H1 (cell line): Measurements from ENCODE around the gene GARNL3. TPM values are rescaled to one million over a fixed set of nuclear protein-coding genes. Genes with fewer than 3 reads are reported as not detected.

Experiments
- CTCF ChIA-PET: fragments of 300-600 bp; sonication (Branson Sonifier 250); formaldehyde crosslinking; loops from one replicate; lab custom pipeline; 2021; ENCODE audit not compliant: partially characterized antibody; lab: Charles Lee
- POLR2A ChIA-PET: fragments of 300-600 bp; sonication (Branson Sonifier 250); formaldehyde crosslinking; loops from one replicate; lab custom pipeline; 2021; ENCODE audit warnings: inconsistent platforms; ENCODE audit not compliant: partially characterized antibody; lab: Charles Lee
- DNase-seq, 2 experiments: peaks; one replicate each; pipeline versions ENCODE4 v3.0.0 to v3.0.0-alpha.2; 2010 to 2022; ENCODE audit warnings: low spot score in 2 of 2, low read depth in 1 of 2, mixed read lengths in 1 of 2
- FAIRE-seq: peaks from 2 replicates; lab custom pipeline; 2011; peaks lifted over from hg19 to GRCh38; lab: Jason Lieb, UNC
- H2AFZ ChIP-seq: 2 replicates; pipeline ENCODE4 v1.8.1; 2012; ENCODE audit warnings: low read length, inconsistent platforms
- H2AK5ac ChIP-seq: 2 replicates; pipeline ENCODE4 v1.6.1; 2013; ENCODE audit warnings: low read depth, low read length
- H2BK120ac ChIP-seq: replicated peaks from 2 replicates; pipeline ENCODE3; 2013; ENCODE audit warnings: low read depth, low read length, inconsistent platforms
- H2BK12ac ChIP-seq: 2 replicates; pipeline ENCODE4 v1.6.1; 2013; ENCODE audit warnings: low read depth, low read length
- H2BK15ac ChIP-seq: 2 replicates; pipeline ENCODE4 v1.6.1; 2013; ENCODE audit warnings: low read length
- H2BK20ac ChIP-seq: 2 replicates; pipeline ENCODE4 v1.6.1; 2013; ENCODE audit warnings: low read length
- H2BK5ac ChIP-seq: 2 replicates; pipeline ENCODE4 v1.6.1; 2013; ENCODE audit warnings: low read depth, low read length
- H3K14ac ChIP-seq: 2 replicates; pipeline ENCODE4 v1.6.1; 2013; ENCODE audit warnings: inconsistent platforms; ENCODE audit not compliant: insufficient read length
- H3K18ac ChIP-seq: 2 replicates; pipeline ENCODE4 v1.6.1; 2013; ENCODE audit warnings: low read length; ENCODE audit errors: extremely low read depth
- H3K23ac ChIP-seq: 2 replicates; pipeline ENCODE4 v1.6.1; 2013; ENCODE audit warnings: inconsistent platforms; ENCODE audit not compliant: insufficient read length
- H3K23me2 ChIP-seq: 2 replicates; pipeline ENCODE4 v1.6.1; 2013; ENCODE audit warnings: low read depth, low read length
- H3K27ac ChIP-seq: 2 replicates; pipeline ENCODE4 v1.6.1; 2011; ENCODE audit warnings: low read depth, low read length, inconsistent platforms
- H3K27me3 ChIP-seq, 4 experiments: replicated peaks in 1 of 4; 1 replicate in 1 of 4; 2 replicates in 3 of 4; pipeline versions ENCODE4 v1.6.1 to v1.8.1; 2011 to 2013; ENCODE audit warnings: low read length in 3 of 4, mild to moderate bottlenecking in 3 of 4, inconsistent platforms in 2 of 4, mixed read lengths in 2 of 4, moderate library complexity in 1 of 4; ENCODE audit not compliant: control insufficient read depth in 3 of 4, insufficient read depth in 3 of 4; ENCODE audit errors: extremely low read depth in 1 of 4
- H3K36me3 ChIP-seq, 4 experiments: 2 replicates each; pipeline versions ENCODE4 v1.6.1 to v1.8.1; 2011 to 2013; ENCODE audit warnings: mild to moderate bottlenecking in 4 of 4, low read length in 3 of 4, moderate library complexity in 2 of 4, control low read depth in 1 of 4, inconsistent platforms in 1 of 4; ENCODE audit not compliant: insufficient read depth in 4 of 4, control insufficient read depth in 2 of 4
- H3K4ac ChIP-seq: replicated peaks from 2 replicates; pipeline ENCODE3; 2013; ENCODE audit warnings: low read length, low read depth, mixed read lengths, inconsistent platforms; ENCODE audit not compliant: insufficient read length
- H3K4me1 ChIP-seq, 4 experiments: replicated peaks in 1 of 4; 1 replicate in 1 of 4; 2 replicates in 3 of 4; pipeline versions ENCODE4 v1.6.1 to v1.8.1; 2011 to 2013; ENCODE audit warnings: low read length in 3 of 4, inconsistent platforms in 2 of 4, mixed read lengths in 1 of 4; ENCODE audit not compliant: insufficient read depth in 4 of 4, control insufficient read depth in 3 of 4
- H3K4me2 ChIP-seq, 2 experiments: 2 replicates each; pipeline versions ENCODE4 v1.6.1 to v1.8.1; 2011 to 2013; ENCODE audit warnings: low read depth in 2 of 2, low read length in 2 of 2, control low read depth in 1 of 2, inconsistent platforms in 1 of 2, mild to moderate bottlenecking in 1 of 2; ENCODE audit not compliant: insufficient read depth in 1 of 2
- H3K4me3 ChIP-seq, 4 experiments: fragments of 200-600, 300-600 bp in 1 of 4; sonication (generic), shearing (Covaris generic), sonication (Bioruptor Twin) in 1 of 4; 2 replicates each; pipeline versions ENCODE4 v1.5.1 to v1.8.1; 2011 to 2016; ENCODE audit warnings: low read length in 4 of 4, low read depth in 3 of 4, control low read depth in 2 of 4, inconsistent platforms in 2 of 4, mild to moderate bottlenecking in 2 of 4, mixed read lengths in 1 of 4, moderate library complexity in 1 of 4; ENCODE audit not compliant: insufficient read depth in 2 of 4; ENCODE audit errors: extremely low read depth in 1 of 4
- H3K56ac ChIP-seq: replicated peaks from 2 replicates; pipeline ENCODE3; 2013; ENCODE audit warnings: low read depth, mild to moderate bottlenecking, mixed read lengths, low read length, inconsistent platforms; ENCODE audit not compliant: insufficient read length
- H3K79me1 ChIP-seq: 2 replicates; pipeline ENCODE4 v1.6.1; 2013; ENCODE audit warnings: low read depth, low read length, control low read depth
- H3K79me2 ChIP-seq, 2 experiments: 2 replicates each; pipeline versions ENCODE4 v1.6.1 to v1.8.1; 2012 to 2013; ENCODE audit warnings: low read length in 2 of 2, mild to moderate bottlenecking in 2 of 2, inconsistent platforms in 1 of 2; ENCODE audit not compliant: insufficient read depth in 2 of 2, control insufficient read depth in 1 of 2
- H3K9ac ChIP-seq, 4 experiments: replicated peaks in 1 of 4; 1 replicate in 1 of 4; 2 replicates in 3 of 4; pipeline versions ENCODE4 v1.6.1 to v1.8.1; 2011 to 2013; ENCODE audit warnings: low read depth in 3 of 4, low read length in 3 of 4, control low read depth in 2 of 4, mild to moderate bottlenecking in 2 of 4, moderate library complexity in 2 of 4, inconsistent platforms in 1 of 4; ENCODE audit errors: extremely low read depth in 1 of 4
- H3K9me3 ChIP-seq, 2 experiments: 2 replicates each; pipeline versions ENCODE4 v1.6.1 to v1.8.1; 2012 to 2013; ENCODE audit warnings: mild to moderate bottlenecking in 2 of 2, moderate library complexity in 2 of 2, control low read depth in 1 of 2, inconsistent platforms in 1 of 2, low read depth in 1 of 2, low read length in 1 of 2, mixed read lengths in 1 of 2; ENCODE audit not compliant: insufficient read depth in 2 of 2
- H4K20me1 ChIP-seq, 2 experiments: replicated peaks in 1 of 2; 2 replicates each; pipeline versions ENCODE3 to v1.8.1; 2011 to 2013; ENCODE audit warnings: inconsistent platforms in 2 of 2, low read length in 2 of 2, mild to moderate bottlenecking in 1 of 2; ENCODE audit not compliant: insufficient read depth in 2 of 2, control insufficient read depth in 1 of 2
- H4K5ac ChIP-seq: 2 replicates; pipeline ENCODE4 v1.6.1; 2013; ENCODE audit warnings: low read length, low read depth, mixed read lengths, inconsistent platforms; ENCODE audit not compliant: insufficient read length
- H4K8ac ChIP-seq: 2 replicates; pipeline ENCODE4 v1.8.0; 2013; ENCODE audit warnings: mild to moderate bottlenecking, moderate library complexity, low read length, inconsistent platforms; ENCODE audit not compliant: insufficient read depth; ENCODE audit errors: extremely low read depth
- H4K91ac ChIP-seq: replicated peaks from 2 replicates; pipeline ENCODE3; 2013; ENCODE audit warnings: low read length, mixed read lengths, inconsistent platforms; ENCODE audit not compliant: insufficient read length
- ASH2L ChIP-seq: fragments of 200-600, 300-600 bp; sonication (generic); IDR thresholded peaks from one replicate; pipeline ENCODE4 v1.7.1; 2017; ENCODE audit warnings: low read length
- CTBP2 ChIP-seq: IDR thresholded peaks from 2 replicates; pipeline ENCODE4 v1.7.0; 2011; ENCODE audit warnings: borderline replicate concordance, mild to moderate bottlenecking, moderate library complexity, mixed read lengths, low read length; ENCODE audit not compliant: insufficient read depth, insufficient read length
- CTCF ChIP-seq, 3 experiments: IDR thresholded peaks; 1 replicate in 2 of 3; 2 replicates in 1 of 3; pipeline versions ENCODE4 v1.5.1 to v1.6.1; 2011; ENCODE audit warnings: low read length in 3 of 3, mild to moderate bottlenecking in 3 of 3, inconsistent platforms in 2 of 3, low read depth in 1 of 3, moderate library complexity in 1 of 3; ENCODE audit not compliant: insufficient read depth in 1 of 3; ENCODE audit errors: control extremely low read depth in 1 of 3
- GTF2F1 ChIP-seq: IDR thresholded peaks from 2 replicates; pipeline ENCODE4 v1.6.1; 2012; ENCODE audit warnings: low read depth, low read length, improper control_type of control experiment, borderline replicate concordance
- WGBS, 2 experiments: shearing (Covaris generic) in 1 of 2; methylation state at CpG; one replicate each; pipeline versions ENCODE4 v1.1.6 to v1.1.7; 2013 to 2015; ENCODE audit warnings: low lambda C conversion rate in 2 of 2, mixed read lengths in 2 of 2, inconsistent platforms in 1 of 2, low coverage in 1 of 2, missing lambda C conversion rate in 1 of 2; ENCODE audit not compliant: insufficient replicate concordance in 2 of 2, insufficient coverage in 1 of 2, insufficient read length in 1 of 2; ENCODE audit errors: extremely low coverage in 1 of 2, missing lambda C conversion rate in 1 of 2; 5-methylcytosine and 5-hydroxymethylcytosine counted together
- polyA plus RNA-seq, 7 experiments: library from polyadenylated mRNA; depleted of rRNA in 3 of 7; stranded (reverse) in 5 of 7; unstranded in 2 of 7; fragments of >200 nt in 5 of 7; fragments of 200-250 nt in 2 of 7; gene quantifications; 1 replicate in 5 of 7; 2 replicates in 1 of 7; 4 replicates in 1 of 7; pipeline versions ENCODE4 v1.2.1 to v1.2.3, GENCODE V29; 2011 to 2013; ENCODE audit warnings: missing spikeins in 2 of 7, mixed read lengths in 2 of 7
- total RNA-seq: library from RNA; stranded (reverse); fragmentation: NEBNext Ultra II Directional; extraction: Animal tissue kit (Norgen Biotek cat#: 25700); gene quantifications from 2 replicates; pipeline ENCODE4 v1.2.1, GENCODE V29; 2021

The GARNL3 gene
- total and polyA plus RNA-seq, 2 of the 8 experiments (the other 6 are each of a cell fraction or from before 2014, with no cell fraction given): 6.5 to 18.3 TPM

- TF ChIP-seq ASH2L: no peak
- TF ChIP-seq CTBP2: no peak
- no peak for TF ChIP-seq CTCF (IDR thresholded peaks at IDR 0.05; ENCODE audit: control extremely low read depth in 1 of 3, insufficient read depth in 1 of 3, low read depth in 1 of 3, low read length in 3 of 3)
- no peak for TF ChIP-seq GTF2F1
- TF ChIP-seq, all 59 proteins: peak for 0
- no peak overlapping the region for H2BK20ac ChIP-seq
- no peak overlapping the region for H2BK15ac ChIP-seq
- H3K36me3 ChIP-seq: no peaks in the 10 kb centered on the region; a peak in 1 of 8 replicates
- H3K18ac ChIP-seq: no peak overlapping the region
- no peak overlapping the region for H3K56ac ChIP-seq
- no peak overlapping the region for H3K9ac ChIP-seq
- no peak overlapping the region for H2BK5ac ChIP-seq
- no peak for FAIRE-seq
- H3K4ac ChIP-seq: no peak overlapping the region
- no peak overlapping the region for H2AFZ ChIP-seq
- H4K5ac ChIP-seq: no peak overlapping the region
- no peak overlapping the region for H3K23ac ChIP-seq
- WGBS, 2 experiments: 90% methylated on average over 1 of the region's 1 CpG; no CpG with 5 or more reads in 1 of the 2 experiments
- no peaks in the 10 kb centered on the region for H3K9me3 ChIP-seq
- no peaks in the 10 kb centered on the region for H3K27me3 ChIP-seq
- H3K4me1 ChIP-seq: peaks cover 0 to 4% (median 0%) of the 10 kb centered on the region in 4 experiments; a peak in 1 of 7 replicates
- no peak overlapping the region for H4K8ac ChIP-seq
- no peak overlapping the region for H3K27ac ChIP-seq
- H2AK5ac ChIP-seq: no peak overlapping the region
- ChIA-PET CTCF (interaction anchor here (1.0 to 1.4 kb wide), 4 partner anchors 13 to 145 kb away, joined by 3 to 4 read pairs (median 3); no protein-coding TSS in a partner anchor), POLR2A (no interaction called here)
- H3K79me2 ChIP-seq: no peaks in the 10 kb centered on the region
- no peak overlapping the region for H2BK12ac ChIP-seq
- no peaks in the 10 kb centered on the region for H3K23me2 ChIP-seq
- no peaks in the 10 kb centered on the region for H3K79me1 ChIP-seq
- H4K20me1 ChIP-seq: no peaks in the 10 kb centered on the region
- no peak overlapping the region for H4K91ac ChIP-seq
- no peak overlapping the region for H2BK120ac ChIP-seq
- H3K4me2 ChIP-seq: no peak overlapping the region
- H3K4me3 ChIP-seq: no peak overlapping the region
- DNase-seq: no peak
- H3K14ac ChIP-seq: no peak overlapping the region
Measured at GRCh38 chr9:127277770-127278169, 13.2 kb downstream of the GARNL3 start.
